ENCODE results near the gene NUP43. TPM values are rescaled to one million over a fixed set of nuclear protein-coding genes. Genes with fewer than 3 reads are reported as not detected.

NUP43 gene
- total and polyA plus RNA-seq, 3 donors from 2014 or later: 14.8 to 32.2 (median 28.3) TPM

- Histone ChIP-seq H3K4me1 (no peaks in the 10 kb centered on the region), H3K9me3 (no peaks in the 10 kb centered on the region), H3K27ac (no peak overlapping the region), H3K36me3 (ENCODE audit: low read depth, missing control alignments) (no peaks in the 10 kb centered on the region), H3K4me3 (no peak overlapping the region), H3K27me3 (no peaks in the 10 kb centered on the region)
- WGBS, 2 donors: 82 to 84% methylated on average over 4 of the region's 4 CpGs
- intact Hi-C loops (cut with DNase I; ENCODE audit: low total_unique reads): no loop called here
- TF ChIP-seq CTCF (IDR thresholded peaks at IDR 0.05): no peak
- no peak for TF ChIP-seq POLR2A (IDR thresholded peaks at IDR 0.05)
- DNase-seq: no peak
Observed at GRCh38 chr6:149727793-149728498, 18.4 kb downstream of the NUP43 start.

GRCh38 chr6:149725785-149726184 is 20.5 kb downstream of the NUP43 start:
- H3K27me3 ChIP-seq: no peaks in the 10 kb centered on the region
- intact Hi-C loops (cut with DNase I; ENCODE audit: low total_unique reads): no loop called here
- no peak for DNase-seq
- H3K4me3 ChIP-seq: no peak overlapping the region
- no peaks in the 10 kb centered on the region for H3K36me3 ChIP-seq (ENCODE audit: low read depth, missing control alignments)
- H3K27ac ChIP-seq: no peak overlapping the region
- TF ChIP-seq POLR2A (IDR thresholded peaks at IDR 0.05) (no peak), CTCF (IDR thresholded peaks at IDR 0.05) (no peak)
- no peaks in the 10 kb centered on the region for H3K9me3 ChIP-seq
- no peaks in the 10 kb centered on the region for H3K4me1 ChIP-seq
- WGBS, 2 donors: 85 to 98% methylated on average over 3 of the region's 3 CpGs

- Histone ChIP-seq H3K27me3 (no peaks in the 10 kb centered on the region), H3K4me3 (no peak overlapping the region), H3K9me3 (no peaks in the 10 kb centered on the region), H3K36me3 (ENCODE audit: low read depth, missing control alignments) (no peaks in the 10 kb centered on the region), H3K4me1 (no peaks in the 10 kb centered on the region), H3K27ac (no peak overlapping the region)
- DNase-seq: peak; percentile 77
- 73% methylated on average over 10 of the region's 10 CpGs for WGBS, 2 donors
- TF ChIP-seq POLR2A (IDR thresholded peaks at IDR 0.05): no peak
- TF ChIP-seq CTCF (IDR thresholded peaks at IDR 0.05): peak; percentile 55 to 58 (median 57)
- intact Hi-C loops (cut with DNase I; ENCODE audit: low total_unique reads): no loop called here
Observed at GRCh38 chr6:149723771-149724417, 22.4 kb downstream of the NUP43 start.

- Histone ChIP-seq H3K9me3 (no peaks in the 10 kb centered on the region), H3K4me3 (no peak overlapping the region), H3K36me3 (ENCODE audit: low read depth, missing control alignments) (no peaks in the 10 kb centered on the region), H3K27me3 (no peaks in the 10 kb centered on the region), H3K27ac (no peak overlapping the region), H3K4me1 (no peaks in the 10 kb centered on the region)
- TF ChIP-seq POLR2A (IDR thresholded peaks at IDR 0.05) (no peak), CTCF (IDR thresholded peaks at IDR 0.05) (no peak)
- intact Hi-C loops (cut with DNase I; ENCODE audit: low total_unique reads): no loop called here
- WGBS, 2 donors: 82 to 90% methylated on average over 4 of the region's 4 CpGs
- DNase-seq: no peak
Observed at GRCh38 chr6:149723262-149723661, 23.1 kb downstream of the NUP43 start.
